CD14-positive monocyte (primary cell): ENCODE data around the gene SIGLEC5. TPM values are rescaled to one million over a fixed set of nuclear protein-coding genes. Genes with fewer than 3 reads are reported as not detected.

Experiments
- DNase-seq, 3 donors: peaks; one replicate each; pipeline ENCODE4 v3.0.0-alpha.2; 2011 to 2022
- H2AFZ ChIP-seq: 2 replicates; pipeline ENCODE4 v1.6.0; 2012; ENCODE audit warnings: mild to moderate bottlenecking, low read depth, low read length, inconsistent platforms; ENCODE audit not compliant: insufficient read depth, poor library complexity, severe bottlenecking
- H3K27ac ChIP-seq, 2 donors: 1 replicate in 1 of 2; 2 replicates in 1 of 2; pipeline ENCODE4 v1.5.1; 2012 to 2013; ENCODE audit warnings: low read length in 2 of 2, control low read depth in 1 of 2, inconsistent platforms in 1 of 2, low read depth in 1 of 2, mild to moderate bottlenecking in 1 of 2
- H3K27me3 ChIP-seq, 2 donors: one replicate each; pipeline versions ENCODE4 v1.6.0 to v1.6.1; 2011 to 2013; ENCODE audit warnings: low read length in 2 of 2; ENCODE audit not compliant: control insufficient read depth in 2 of 2, insufficient read depth in 2 of 2
- H3K36me3 ChIP-seq, 2 donors: replicated peaks in 1 of 2; 1 replicate in 1 of 2; 2 replicates in 1 of 2; pipeline versions ENCODE4 v1.5.1 to v1.6.1; 2012 to 2013; ENCODE audit warnings: low read length in 2 of 2, control low read depth in 1 of 2, inconsistent platforms in 1 of 2, mild to moderate bottlenecking in 1 of 2; ENCODE audit not compliant: insufficient read depth in 2 of 2, control insufficient read depth in 1 of 2
- H3K4me1 ChIP-seq, 2 donors: 1 replicate in 1 of 2; 2 replicates in 1 of 2; pipeline versions ENCODE4 v1.5.1 to v1.6.1; 2012 to 2013; ENCODE audit warnings: low read length in 2 of 2, control low read depth in 1 of 2, inconsistent platforms in 1 of 2, mild to moderate bottlenecking in 1 of 2, moderate library complexity in 1 of 2; ENCODE audit not compliant: insufficient read depth in 2 of 2, control insufficient read depth in 1 of 2
- H3K4me2 ChIP-seq: replicated peaks from 2 replicates; pipeline ENCODE3; 2012; ENCODE audit warnings: low read length, moderate library complexity, mild to moderate bottlenecking; ENCODE audit not compliant: poor library complexity, severe bottlenecking; ENCODE audit errors: extremely low read depth
- H3K4me3 ChIP-seq, 3 experiments: fragments of 200-600 bp in 1 of 3; sonication (generic) in 1 of 3; replicated peaks in 1 of 3; 1 replicate in 2 of 3; 2 replicates in 1 of 3; pipeline ENCODE4 v1.5.1; 2011 to 2013; ENCODE audit warnings: low read length in 3 of 3, mild to moderate bottlenecking in 3 of 3, control low read depth in 2 of 3, low read depth in 2 of 3, inconsistent platforms in 1 of 3, moderate library complexity in 1 of 3
- H3K79me2 ChIP-seq: 2 replicates; pipeline ENCODE4 v1.6.0; 2012; ENCODE audit warnings: mild to moderate bottlenecking, control low read depth, inconsistent platforms, low read length, moderate library complexity; ENCODE audit not compliant: insufficient read depth
- H3K9ac ChIP-seq: 2 replicates; pipeline ENCODE4 v1.6.0; 2017; ENCODE audit warnings: low read length, mild to moderate bottlenecking; ENCODE audit not compliant: insufficient read depth, poor library complexity, severe bottlenecking
- H3K9me3 ChIP-seq, 2 donors: replicated peaks in 1 of 2; 1 replicate in 1 of 2; 2 replicates in 1 of 2; pipeline versions ENCODE4 v1.5.1 to v1.6.1; 2012 to 2013; ENCODE audit warnings: low read length in 2 of 2, control low read depth in 1 of 2; ENCODE audit not compliant: control insufficient read depth in 1 of 2, insufficient read depth in 1 of 2
- H4K20me1 ChIP-seq: 2 replicates; pipeline ENCODE4 v1.6.0; 2012; ENCODE audit warnings: mild to moderate bottlenecking, low read length, control low read depth, moderate library complexity; ENCODE audit not compliant: insufficient read depth
- H3K27ac Mint-ChIP-seq, 7 donors: one replicate each; pipeline ENCODE4 v1.8.0; 2020; ENCODE audit warnings: mild to moderate bottlenecking in 7 of 7, mixed read lengths in 7 of 7, moderate library complexity in 6 of 7, inconsistent platforms in 2 of 7
- H3K27me3 Mint-ChIP-seq, 3 donors: one replicate each; pipeline ENCODE4 v1.8.0; 2021 to 2022; ENCODE audit warnings: low read depth in 3 of 3, mild to moderate bottlenecking in 3 of 3, mixed read lengths in 3 of 3, moderate library complexity in 3 of 3, inconsistent platforms in 1 of 3
- H3K36me3 Mint-ChIP-seq, 2 donors: one replicate each; pipeline ENCODE4 v1.8.0; 2020; ENCODE audit warnings: mixed read lengths in 2 of 2, inconsistent platforms in 1 of 2, mild to moderate bottlenecking in 1 of 2
- H3K4me1 Mint-ChIP-seq: one replicate; pipeline ENCODE4 v1.8.0; 2020; ENCODE audit warnings: mild to moderate bottlenecking, mixed read lengths
- H3K4me3 Mint-ChIP-seq, 2 donors: one replicate each; pipeline ENCODE4 v1.8.0; 2020; ENCODE audit warnings: mild to moderate bottlenecking in 2 of 2, mixed read lengths in 2 of 2, moderate library complexity in 1 of 2
- H3K9me3 Mint-ChIP-seq, 7 donors: one replicate each; pipeline ENCODE4 v1.8.0; 2020 to 2022; ENCODE audit warnings: mixed read lengths in 7 of 7, mild to moderate bottlenecking in 6 of 7, moderate library complexity in 6 of 7, inconsistent platforms in 2 of 7
- CTCF ChIP-seq: fragments of 200-600 bp; IDR thresholded peaks from one replicate; pipeline ENCODE4 v1.8.0; 2022; ENCODE audit warnings: antibody characterized with exemption, mild to moderate bottlenecking
- WGBS: methylation state at CpG from one replicate; pipeline ENCODE4 v1.1.5; 2013; ENCODE audit warnings: missing lambda C conversion rate; ENCODE audit not compliant: insufficient coverage; 5-methylcytosine and 5-hydroxymethylcytosine counted together
- intact Hi-C, 2 donors: fragments of 100-400 bp; cut with micrococcal nuclease; formaldehyde crosslinking; loops; one replicate each; pipeline versions ENCODE4 v1.15.0 to v1.15.1; 2023
- polyA plus RNA-seq, 3 donors: library from polyadenylated mRNA; depleted of rRNA in 1 of 3; unstranded in 2 of 3; stranded (reverse) in 1 of 3; fragments of 300-500 nt in 2 of 3; fragments of >200 nt in 1 of 3; fragmentation: Illumina TruSeq in 2 of 3; gene quantifications; 1 replicate in 2 of 3; 2 replicates in 1 of 3; pipeline ENCODE4 v1.2.3, GENCODE V29; 2012 to 2021

The SIGLEC5 gene
- polyA plus RNA-seq, 3 donors = 10.2 to 12.6 TPM; not detected in 1

GRCh38 chr19:51664997-51665396, 34.8 kb upstream of the SIGLEC5 start:
- Histone ChIP-seq H3K4me3 (no peak overlapping the region), H3K27me3 (peaks cover 45 to 65% of the 10 kb centered on the region in 2 donors), H3K9ac (no peak overlapping the region), H2AFZ (no peak overlapping the region), H4K20me1 (no peaks in the 10 kb centered on the region), H3K36me3 (no peaks in the 10 kb centered on the region), H3K27ac (no peak overlapping the region), H3K4me1 (peaks cover 20 to 23% of the 10 kb centered on the region in 2 donors), H3K4me2 (no peak overlapping the region), H3K79me2 (no peaks in the 10 kb centered on the region), H3K9me3 (peaks cover 3 to 8% of the 10 kb centered on the region in 2 donors)
- Mint-ChIP-seq H3K27ac (no peak overlapping the region), H3K27me3 (peaks cover 56 to 61% (median 58%) of the 10 kb centered on the region in 3 donors), H3K4me3 (no peak overlapping the region), H3K9me3 (peaks cover 2 to 14% (median 7%) of the 10 kb centered on the region in 7 donors), H3K4me1 (peaks cover 20% of the 10 kb centered on the region), H3K36me3 (no peaks in the 10 kb centered on the region)
- no CpG with 5 or more reads among the region's 3 CpGs for WGBS
- intact Hi-C loops = loop anchor here (5.0 to 10.0 kb wide), 5 partner anchors 112 to 270 kb away; partner anchors contain the start of gene C19orf84 (in 1 of the 2)
- peak in 1 of 3 donors; percentile 38 for DNase-seq
- peak; percentile 63 for TF ChIP-seq CTCF

DNA sequence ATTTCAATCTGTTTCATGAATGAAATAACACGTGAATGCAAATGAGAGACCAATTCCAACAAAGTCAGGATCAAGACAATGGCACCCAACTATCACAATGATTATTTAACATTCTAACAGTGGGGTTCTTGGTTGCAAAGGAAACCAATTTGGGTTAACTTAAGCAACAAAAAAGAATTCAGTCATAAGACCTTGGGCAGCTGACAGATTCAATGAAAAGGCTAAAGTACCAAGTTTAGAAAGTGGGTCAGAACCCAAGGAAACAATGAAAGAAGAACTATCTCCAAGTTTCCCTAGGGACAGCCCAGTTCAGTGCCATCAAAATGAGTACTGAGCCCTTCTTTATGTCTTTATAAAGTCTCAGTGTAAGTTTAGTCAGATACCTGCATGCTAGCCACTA, 33.9 kb upstream of the SIGLEC5 start:
- Histone ChIP-seq H3K4me2 (no peak overlapping the region), H3K4me3 (no peak overlapping the region), H3K27me3 (peaks cover 43 to 58% of the 10 kb centered on the region in 2 donors), H3K79me2 (no peaks in the 10 kb centered on the region), H3K9me3 (peaks cover 3 to 8% of the 10 kb centered on the region in 2 donors), H4K20me1 (no peaks in the 10 kb centered on the region), H3K9ac (no peak overlapping the region), H3K27ac (no peak overlapping the region), H2AFZ (no peak overlapping the region), H3K36me3 (no peaks in the 10 kb centered on the region), H3K4me1 (peaks cover 16 to 18% of the 10 kb centered on the region in 2 donors)
- intact Hi-C loops = loop anchor here in 1 of 2 donors (5.0 to 10.0 kb wide), 2 partner anchors 192 to 269 kb away; partner anchors contain the start of gene C19orf84
- peaks cover 50 to 59% (median 52%) of the 10 kb centered on the region in 3 donors for H3K27me3 Mint-ChIP-seq
- no peak for TF ChIP-seq CTCF
- no peaks in the 10 kb centered on the region for H3K36me3 Mint-ChIP-seq
- no peak overlapping the region for H3K27ac Mint-ChIP-seq
- no CpG with 5 or more reads among the region's 1 CpG for WGBS
- peaks cover 14% of the 10 kb centered on the region for H3K4me1 Mint-ChIP-seq
- H3K9me3 Mint-ChIP-seq = peaks cover 2 to 12% (median 7%) of the 10 kb centered on the region in 7 donors
- peak overlapping the region in 1 of 2 donors; percentile 89 for H3K4me3 Mint-ChIP-seq
- DNase-seq = no peak
